Measurements from ENCODE around the gene ODF4.
"Not testable (repeated sequence)": the region's sequence is repeated elsewhere in the genome, so short reads cannot be mapped to it uniquely, and the experiment has no call there.

Gene ODF4

DNA sequence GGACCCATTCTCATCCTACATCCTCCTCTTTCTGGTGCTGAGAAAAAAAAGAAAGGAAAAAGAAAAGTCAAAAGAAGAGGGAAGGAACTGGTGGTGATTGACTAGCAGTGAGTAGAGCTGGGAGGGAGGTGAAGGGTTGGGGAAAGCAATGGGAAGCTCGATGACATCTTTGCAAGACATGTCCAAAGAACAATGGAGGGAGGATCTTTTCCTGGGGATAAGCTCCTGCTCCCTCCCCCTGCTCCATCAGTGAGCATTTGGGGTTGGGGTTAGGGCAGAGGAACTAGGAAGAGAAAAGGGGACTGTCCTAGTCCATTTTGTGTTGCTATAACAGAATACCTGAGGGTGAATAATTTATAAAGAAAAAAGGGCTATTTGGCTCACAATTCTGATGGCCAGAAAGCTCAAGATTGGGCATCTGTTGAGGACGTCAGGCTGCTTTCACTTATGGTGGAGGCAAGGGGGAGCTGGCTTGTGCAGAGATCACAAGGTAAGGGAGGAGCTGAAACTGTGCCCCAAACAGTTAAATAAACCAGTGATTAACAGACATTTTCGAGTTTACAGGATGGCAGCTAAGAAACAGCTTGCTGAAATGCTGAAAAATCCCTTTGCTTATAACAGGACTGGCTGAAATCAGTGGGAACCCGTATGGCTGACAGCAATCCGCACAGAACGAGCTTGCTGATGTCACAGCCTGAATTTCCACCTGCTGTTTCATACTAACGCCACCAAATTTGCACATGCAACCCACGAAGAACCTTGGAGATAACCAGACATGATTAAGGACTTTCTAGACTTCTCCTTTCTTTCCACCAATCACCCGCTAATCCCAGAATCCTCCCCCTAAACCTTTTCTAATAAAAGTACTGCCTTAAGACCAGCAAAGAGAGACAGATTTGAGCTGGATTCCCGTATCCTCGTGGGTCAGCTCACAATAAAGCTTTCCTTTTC is 1.6 kb upstream of the ODF4 start:
- H3K4me3 ChIP-seq (ENCODE audit: low read length): no peak overlapping the region
- TF ChIP-seq, protein P1, sequence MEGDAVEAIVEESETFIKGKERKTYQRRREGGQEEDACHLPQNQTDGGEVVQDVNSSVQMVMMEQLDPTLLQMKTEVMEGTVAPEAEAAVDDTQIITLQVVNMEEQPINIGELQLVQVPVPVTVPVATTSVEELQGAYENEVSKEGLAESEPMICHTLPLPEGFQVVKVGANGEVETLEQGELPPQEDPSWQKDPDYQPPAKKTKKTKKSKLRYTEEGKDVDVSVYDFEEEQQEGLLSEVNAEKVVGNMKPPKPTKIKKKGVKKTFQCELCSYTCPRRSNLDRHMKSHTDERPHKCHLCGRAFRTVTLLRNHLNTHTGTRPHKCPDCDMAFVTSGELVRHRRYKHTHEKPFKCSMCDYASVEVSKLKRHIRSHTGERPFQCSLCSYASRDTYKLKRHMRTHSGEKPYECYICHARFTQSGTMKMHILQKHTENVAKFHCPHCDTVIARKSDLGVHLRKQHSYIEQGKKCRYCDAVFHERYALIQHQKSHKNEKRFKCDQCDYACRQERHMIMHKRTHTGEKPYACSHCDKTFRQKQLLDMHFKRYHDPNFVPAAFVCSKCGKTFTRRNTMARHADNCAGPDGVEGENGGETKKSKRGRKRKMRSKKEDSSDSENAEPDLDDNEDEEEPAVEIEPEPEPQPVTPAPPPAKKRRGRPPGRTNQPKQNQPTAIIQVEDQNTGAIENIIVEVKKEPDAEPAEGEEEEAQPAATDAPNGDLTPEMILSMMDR (IDR thresholded peaks at IDR 0.05; ENCODE audit: insufficient read depth, low read depth, low read length, missing control alignments): no peak
- DNase-seq (ENCODE audit: low read depth): no peak

DNA sequence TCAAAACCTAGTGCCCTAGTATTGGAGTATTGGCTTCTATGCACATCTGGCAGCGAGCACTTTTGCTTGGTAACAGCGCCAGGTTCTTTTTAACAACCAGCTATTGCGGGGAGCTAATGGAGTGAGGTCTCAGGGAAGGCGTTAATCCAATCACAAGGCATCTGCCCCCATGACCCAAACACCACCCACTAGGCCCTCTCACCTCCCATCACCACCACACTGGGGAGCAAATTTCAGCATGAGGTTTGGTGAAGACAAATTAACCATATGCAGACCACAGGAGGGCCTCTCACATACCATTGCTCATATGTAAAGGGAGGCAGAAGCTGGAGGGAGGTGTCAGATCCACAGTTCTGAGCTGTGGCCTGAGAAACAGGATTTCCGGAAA is 893 bp upstream of the ODF4 start:
- no peak overlapping the region for H3K4me3 ChIP-seq (ENCODE audit: low read length)
- DNase-seq (ENCODE audit: low read depth): no peak
- TF ChIP-seq, protein P1 (IDR thresholded peaks at IDR 0.05; ENCODE audit: insufficient read depth, low read depth, low read length, missing control alignments): no peak

DNA sequence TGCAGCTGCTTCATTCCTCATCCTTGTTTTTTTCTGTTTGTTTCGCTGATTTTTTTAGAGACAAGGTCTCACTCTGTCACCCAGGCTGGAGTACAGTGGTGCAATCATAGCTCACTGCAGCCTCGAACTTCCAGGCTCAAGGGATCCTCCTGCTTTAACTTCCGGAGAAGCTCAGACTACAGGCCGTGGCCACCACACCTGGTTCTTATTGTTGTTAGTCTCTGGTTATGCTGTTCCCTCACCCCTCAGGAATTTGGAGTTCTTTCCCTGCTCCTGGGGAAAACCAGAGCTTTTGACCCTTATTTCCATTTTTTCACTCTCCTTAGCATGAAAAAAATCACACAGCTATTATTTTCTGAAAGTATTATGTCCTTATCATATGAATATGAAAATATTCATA is 1.8 kb downstream of the ODF4 start:
- no peak overlapping the region for H3K4me3 ChIP-seq (ENCODE audit: low read length)
- no peak for DNase-seq (ENCODE audit: low read depth)
- TF ChIP-seq, protein P1 (IDR thresholded peaks at IDR 0.05; ENCODE audit: insufficient read depth, low read depth, low read length, missing control alignments): no peak

DNA sequence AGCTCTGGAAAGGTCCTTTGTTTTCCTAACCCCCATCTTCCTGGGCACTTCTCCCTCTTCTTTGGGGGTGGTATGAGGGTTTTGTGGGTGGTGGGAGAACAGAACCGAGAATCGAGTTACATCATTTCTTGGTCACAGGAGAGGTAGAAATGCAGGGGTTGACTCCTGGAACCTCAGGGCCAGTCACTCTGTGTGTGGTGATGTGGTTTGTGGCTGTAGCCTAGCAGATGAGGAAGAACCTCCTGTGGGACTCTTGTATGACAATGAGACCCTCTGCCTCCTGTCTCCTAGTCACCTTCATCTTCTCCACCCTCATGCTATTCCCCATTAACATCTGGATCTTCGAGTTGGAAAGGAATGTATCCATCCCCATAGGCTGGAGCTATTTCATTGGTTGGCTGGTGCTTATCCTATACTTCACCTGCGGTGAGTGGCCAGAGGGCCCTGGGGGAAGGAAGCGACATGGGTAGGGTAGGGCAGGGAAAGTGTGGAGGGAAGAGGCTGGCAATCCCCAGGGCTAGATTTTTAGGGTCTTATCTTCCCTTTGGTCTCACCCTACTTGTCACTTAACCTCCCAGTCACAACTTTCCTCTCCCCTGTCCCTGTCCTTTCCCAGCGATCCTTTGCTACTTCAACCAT is 5.5 kb downstream of the ODF4 start:
- TF ChIP-seq, protein P1 (IDR thresholded peaks at IDR 0.05; ENCODE audit: insufficient read depth, low read depth, low read length, missing control alignments): no peak
- no peak for DNase-seq (ENCODE audit: low read depth)
- H3K4me3 ChIP-seq (ENCODE audit: low read length): no peak overlapping the region

DNA sequence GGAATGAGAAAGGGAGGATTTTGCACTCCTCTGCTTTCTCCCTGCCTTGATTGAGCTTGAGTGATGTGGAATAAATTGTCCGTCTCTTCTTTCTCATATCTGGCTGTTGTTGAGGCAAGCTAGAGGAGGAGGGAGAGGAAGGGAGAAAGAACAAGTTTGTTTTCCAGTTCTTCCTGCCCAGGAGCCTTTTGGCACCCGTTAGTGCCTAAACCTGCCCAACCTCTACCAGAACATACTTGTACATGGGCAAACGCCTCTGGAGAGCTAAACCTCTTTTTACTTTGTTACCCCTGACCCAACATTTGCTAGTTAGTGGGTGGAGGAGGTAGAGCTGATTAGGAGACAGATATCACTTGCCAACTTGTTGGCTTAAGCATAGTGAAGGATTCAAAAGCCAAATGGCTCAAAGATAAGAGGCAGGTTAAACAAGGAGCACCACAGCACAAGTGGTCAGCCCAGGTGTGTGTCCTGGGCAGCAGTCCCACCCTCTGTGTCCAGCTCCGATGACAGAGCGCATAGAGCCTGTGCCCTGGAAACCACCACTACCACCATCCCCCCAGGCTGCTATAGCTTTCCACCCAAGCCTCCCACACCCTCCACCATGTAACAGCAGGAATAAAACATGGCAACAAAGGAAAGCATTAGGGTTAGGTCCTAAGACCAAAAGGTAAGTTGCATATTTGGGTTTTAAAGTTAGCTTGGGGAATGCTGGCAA is 6.5 kb downstream of the ODF4 start:
- peak; percentile 68 for DNase-seq (ENCODE audit: low read depth)
- no peak overlapping the region for H3K4me3 ChIP-seq (ENCODE audit: low read length)
- TF ChIP-seq, protein P1 (IDR thresholded peaks at IDR 0.05; ENCODE audit: insufficient read depth, low read depth, low read length, missing control alignments): no peak

DNA sequence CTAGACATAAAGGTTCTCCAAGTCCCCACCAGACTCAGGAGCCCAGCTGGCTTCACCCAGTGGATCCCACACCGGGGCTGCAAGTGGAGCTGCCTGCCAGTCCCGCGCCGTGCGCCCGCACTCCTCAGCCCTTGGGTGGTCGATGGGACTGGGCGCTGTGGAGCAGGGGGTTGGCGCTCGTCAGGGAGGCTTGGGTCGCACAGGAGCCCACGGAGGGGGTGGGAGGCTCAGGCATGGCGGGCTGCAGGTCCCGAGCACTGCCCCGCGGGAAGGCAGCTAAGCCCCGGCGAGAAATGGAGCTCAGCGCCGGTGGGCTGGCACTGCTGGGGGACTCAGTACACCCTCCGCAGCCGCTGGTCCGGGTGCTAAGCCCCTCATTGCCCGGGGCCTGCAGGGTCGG is 7.4 kb downstream of the ODF4 start:
- not testable (repeated sequence) for DNase-seq (ENCODE audit: low read depth); H3K4me3 ChIP-seq (ENCODE audit: low read length)

DNA sequence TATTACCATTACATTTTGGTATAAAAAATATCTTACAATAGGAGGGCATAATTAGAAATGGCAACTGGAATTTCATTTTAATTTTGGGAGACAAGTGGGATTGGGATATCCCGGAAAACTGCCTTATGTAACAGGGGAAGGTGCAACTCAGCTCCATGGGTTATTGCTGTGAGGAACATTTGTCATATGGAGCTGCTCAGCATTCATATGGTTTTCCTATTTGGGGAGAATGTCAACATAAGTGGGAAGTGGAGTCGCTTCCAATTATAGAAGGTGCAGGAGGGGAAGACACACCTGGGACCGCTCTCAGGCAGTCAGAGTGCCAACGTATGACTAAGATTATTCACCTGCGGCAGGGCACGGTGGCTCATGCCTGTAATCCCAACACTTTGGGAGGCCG is 10.7 kb downstream of the ODF4 start:
- DNase-seq (ENCODE audit: low read depth): no peak
- no peak overlapping the region for H3K4me3 ChIP-seq (ENCODE audit: low read length)
- TF ChIP-seq, protein P1 (IDR thresholded peaks at IDR 0.05; ENCODE audit: insufficient read depth, low read depth, low read length, missing control alignments): no peak
